ENCODE data around the gene BBS4.

Gene BBS4

DNA sequence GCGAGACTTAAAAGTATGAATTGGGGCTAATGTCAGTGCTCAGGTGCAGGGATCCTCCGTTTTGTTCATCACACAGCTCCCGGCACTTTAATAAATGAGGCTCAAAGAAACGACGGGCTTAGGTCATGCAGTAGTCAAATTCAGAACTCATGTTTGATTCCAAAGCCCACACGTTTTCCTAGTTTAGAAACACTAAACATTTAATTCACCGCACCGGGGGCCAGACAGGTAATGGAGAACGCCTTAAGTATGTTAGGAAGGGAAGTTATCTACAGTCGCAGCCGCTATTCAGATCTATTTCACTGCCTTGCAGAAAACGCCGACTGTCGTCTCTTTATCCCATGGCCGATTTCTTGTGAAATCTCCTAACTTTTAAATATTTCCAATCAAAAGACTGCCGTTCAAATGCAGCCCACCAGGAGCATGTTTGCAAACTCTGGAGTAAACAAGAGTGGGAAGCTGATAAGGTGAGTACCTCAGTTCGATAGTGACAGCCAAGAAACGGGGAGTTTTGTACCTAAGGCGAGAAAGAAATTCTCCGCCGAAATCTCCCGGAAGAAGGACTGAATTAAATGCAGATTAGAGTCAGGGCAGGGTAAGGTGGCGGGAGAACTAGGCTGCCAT lies 594 bp upstream of the BBS4 start:
- H3K36me3 ChIP-seq (ENCODE audit: control insufficient read depth in 2 of 2, insufficient read depth in 1 of 2, low read length in 2 of 2): no peaks in the 10 kb centered on the region
- ChIA-PET POLR2A (interaction anchor here (0.6 to 2.0 kb wide), 9 partner anchors 8 to 455 kb away, joined by 3 to 10 read pairs (median 3); partner anchors contain the start of gene PKM), CTCF (interaction anchor here (0.7 to 2.5 kb wide), 6 partner anchors 8 to 459 kb away, joined by 3 to 14 read pairs (median 3); partner anchors contain the start of gene ADPGK)
- H3K9me3 ChIP-seq (ENCODE audit: control insufficient read depth, insufficient read depth, low read depth, low read length): no peaks in the 10 kb centered on the region
- peak overlapping the region; percentile 91 for H3K4me3 ChIP-seq (ENCODE audit: low read depth, low read length)
- TF ChIP-seq REPIN1 (tag by site-specific recombination; IDR thresholded peaks at IDR 0.05; ENCODE audit: low read depth) (0 out of 2 replicates have a peak, but pooled peaks have one; percentile 19), ZNF664 (tag by site-specific recombination; IDR thresholded peaks at IDR 0.05) (0 out of 2 replicates have a peak, but pooled peaks have one; percentile 27), CTCF (tag by site-specific recombination; IDR thresholded peaks at IDR 0.05) (0 out of 2 replicates have a peak, but pooled peaks have one; percentile 31), ZNF138 (tag by site-specific recombination; IDR thresholded peaks at IDR 0.05; ENCODE audit: borderline replicate concordance) (no peak), ZNF214 (tag by site-specific recombination; IDR thresholded peaks at IDR 0.05; ENCODE audit: borderline replicate concordance) (0 out of 2 replicates have a peak, but pooled peaks have one; percentile 2)
- peak overlapping the region; percentile 83 for H3K27ac ChIP-seq (ENCODE audit: extremely low read depth, low read depth, low read length)
- H3K4me1 ChIP-seq (ENCODE audit: control insufficient read depth, insufficient read depth, low read length): peaks cover 5% of the 10 kb centered on the region; the same call in 1 of the 2 replicates

DNA sequence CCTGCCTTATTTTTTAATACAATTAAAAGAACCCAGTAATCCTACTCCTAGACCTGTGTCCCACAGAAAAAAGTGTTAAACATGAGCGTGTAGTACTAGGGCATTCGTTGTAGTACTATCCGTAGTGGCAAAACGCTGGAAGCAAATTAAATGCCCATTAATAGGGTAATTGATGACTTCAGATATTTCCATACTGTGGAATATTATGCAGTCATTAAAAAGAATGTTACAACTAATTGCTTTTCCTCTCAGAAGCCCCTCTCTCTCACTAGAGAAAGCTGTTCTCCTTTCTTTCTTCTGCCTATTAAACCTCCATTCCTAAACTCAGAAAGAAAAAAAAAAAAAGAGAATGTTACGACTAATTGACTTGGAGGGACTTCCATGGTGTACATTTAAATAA lies 2.7 kb downstream of the BBS4 start:
- ChIA-PET POLR2A (no interaction called here), CTCF (interaction anchor here (0.8 to 3.6 kb wide), 3 partner anchors 18 to 88 kb away, joined by 3 to 17 read pairs (median 5); no protein-coding TSS in a partner anchor)
- Histone ChIP-seq H3K4me3 (ENCODE audit: low read depth, low read length) (no peak overlapping the region), H3K9me3 (ENCODE audit: control insufficient read depth, insufficient read depth, low read depth, low read length) (no peaks in the 10 kb centered on the region), H3K4me1 (ENCODE audit: control insufficient read depth, insufficient read depth, low read length) (peaks cover 11% of the 10 kb centered on the region), H3K27ac (ENCODE audit: extremely low read depth, low read depth, low read length) (no peak overlapping the region), H3K36me3 (ENCODE audit: control insufficient read depth in 2 of 2, insufficient read depth in 1 of 2, low read length in 2 of 2) (peaks cover 0 to 3% of the 10 kb centered on the region in 2 experiments; a peak in 1 of 3 replicates)
- TF ChIP-seq PRDM1 (tag by site-specific recombination; IDR thresholded peaks at IDR 0.05) (0 out of 2 replicates have a peak, but pooled peaks have one; percentile 6), GLIS1 (tag by site-specific recombination; IDR thresholded peaks at IDR 0.05) (no peak), BCL6B (tag by site-specific recombination; IDR thresholded peaks at IDR 0.05) (no peak), PRDM6 (tag by site-specific recombination; IDR thresholded peaks at IDR 0.05) (no peak), ZNF580 (tag by site-specific recombination; IDR thresholded peaks at IDR 0.05) (0 out of 2 replicates have a peak, but pooled peaks have one; percentile 34), ZNF549 (tag by site-specific recombination; IDR thresholded peaks at IDR 0.05) (no peak), ZNF544 (tag by site-specific recombination; IDR thresholded peaks at IDR 0.05) (no peak), ZBTB1 (tag by site-specific recombination; IDR thresholded peaks at IDR 0.05) (no peak), ZNF548 (tag by site-specific recombination; IDR thresholded peaks at IDR 0.05) (no peak), REPIN1 (tag by site-specific recombination; IDR thresholded peaks at IDR 0.05; ENCODE audit: low read depth) (no peak), ZNF146 (tag by site-specific recombination; IDR thresholded peaks at IDR 0.05) (peak; percentile 98), ZNF391 (tag by site-specific recombination; IDR thresholded peaks at IDR 0.05; ENCODE audit: borderline replicate concordance, low read depth) (no peak)
